NT2/D1 (cell line): ENCODE data around the gene DRC7.
A peak's percentile ranks its signal among the peaks of the same experiment; 100 is the strongest.

Experiments
- DNase-seq: peaks from one replicate; pipeline ENCODE4 v3.0.0-alpha.2; 2011; ENCODE audit warnings: low read depth, low spot score
- H3K27me3 ChIP-seq: 2 replicates; pipeline ENCODE4 v1.6.0; 2011; ENCODE audit warnings: mild to moderate bottlenecking; ENCODE audit not compliant: insufficient read length, insufficient read depth
- H3K36me3 ChIP-seq: 2 replicates; pipeline ENCODE4 v1.6.1; 2011; ENCODE audit warnings: mild to moderate bottlenecking, low read length, mixed read lengths; ENCODE audit not compliant: insufficient read depth, insufficient read length
- H3K4me1 ChIP-seq: 2 replicates; pipeline ENCODE4 v1.5.1; 2011; ENCODE audit not compliant: insufficient read depth, insufficient read length
- H3K4me3 ChIP-seq: 2 replicates; pipeline ENCODE4 v1.5.1; 2011; ENCODE audit warnings: low read depth; ENCODE audit not compliant: insufficient read length
- H3K9ac ChIP-seq: 2 replicates; pipeline ENCODE4 v1.6.0; 2011; ENCODE audit warnings: low read depth; ENCODE audit not compliant: insufficient read length
- H3K9me3 ChIP-seq: 2 replicates; pipeline ENCODE4 v1.5.1; 2011; ENCODE audit warnings: mild to moderate bottlenecking, low read length; ENCODE audit not compliant: insufficient read depth
- SUZ12 ChIP-seq: IDR thresholded peaks from 2 replicates; pipeline ENCODE4 v1.6.1; 2011; ENCODE audit not compliant: insufficient read length, insufficient read depth; ENCODE audit errors: extremely low read depth
- YY1 ChIP-seq: IDR thresholded peaks from 2 replicates; pipeline ENCODE4 v1.6.1; 2011; ENCODE audit not compliant: insufficient read length, insufficient read depth
- ZNF274 ChIP-seq: IDR thresholded peaks from 2 replicates; pipeline ENCODE4 v1.6.1; 2011; ENCODE audit warnings: mild to moderate bottlenecking, low read depth, low read length

Gene DRC7

DNA sequence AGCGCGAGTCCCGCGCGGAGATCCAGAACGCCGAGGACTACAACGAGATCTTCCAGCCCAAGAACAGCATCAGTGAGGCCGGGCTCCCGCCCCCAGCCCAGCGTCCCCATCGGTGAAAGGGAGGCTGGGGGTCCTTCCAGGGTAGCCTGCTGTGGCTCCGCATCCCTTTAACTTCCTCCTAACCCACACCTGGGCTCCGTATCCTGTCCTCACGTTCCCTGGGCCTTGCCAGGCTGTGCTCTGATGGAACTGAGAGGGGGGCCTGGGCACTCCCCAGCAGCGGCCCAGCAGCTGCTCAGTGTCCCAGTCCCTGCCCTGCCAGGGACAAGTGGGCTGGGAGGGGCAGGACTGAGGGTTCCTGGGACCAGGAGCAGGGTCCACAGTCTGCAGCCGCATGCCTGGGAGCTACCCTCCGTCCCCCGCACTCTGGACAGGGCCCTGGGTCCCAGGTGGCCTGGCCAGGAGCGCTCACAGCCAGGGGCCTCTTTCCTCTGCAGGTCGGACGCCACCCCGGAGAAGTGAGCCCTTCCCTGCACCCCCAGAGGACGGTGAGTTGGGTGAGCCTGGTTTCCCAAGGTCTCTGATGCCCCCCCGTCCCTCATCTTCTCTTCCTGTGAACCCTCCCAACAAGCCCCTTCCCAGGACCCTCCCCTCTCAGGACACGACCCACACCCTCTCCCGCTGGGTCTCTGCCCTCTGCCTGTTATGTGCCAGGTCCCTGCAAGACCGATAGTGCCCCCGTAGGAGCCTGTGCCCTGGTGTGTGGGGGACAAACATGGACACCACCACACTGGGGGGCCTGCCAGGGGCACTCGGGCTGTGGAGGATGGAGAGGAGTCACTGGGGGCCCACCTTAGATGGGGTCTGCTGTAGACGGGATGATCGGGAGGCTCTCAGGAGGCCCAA lies 59.1 kb downstream of the DRC7 start:
- TF ChIP-seq SUZ12, result no peak
- TF ChIP-seq ZNF274, result no peak
- no peak for TF ChIP-seq YY1
- H3K4me1 ChIP-seq, result peaks cover 19% of the 10 kb centered on the region
- DNase-seq, result no peak
- H3K36me3 ChIP-seq, result peaks cover 89% of the 10 kb centered on the region
- H3K4me3 ChIP-seq, result no peak overlapping the region
- H3K27me3 ChIP-seq, result no peaks in the 10 kb centered on the region
- H3K9ac ChIP-seq, result no peak overlapping the region
- no peaks in the 10 kb centered on the region for H3K9me3 ChIP-seq

DNA sequence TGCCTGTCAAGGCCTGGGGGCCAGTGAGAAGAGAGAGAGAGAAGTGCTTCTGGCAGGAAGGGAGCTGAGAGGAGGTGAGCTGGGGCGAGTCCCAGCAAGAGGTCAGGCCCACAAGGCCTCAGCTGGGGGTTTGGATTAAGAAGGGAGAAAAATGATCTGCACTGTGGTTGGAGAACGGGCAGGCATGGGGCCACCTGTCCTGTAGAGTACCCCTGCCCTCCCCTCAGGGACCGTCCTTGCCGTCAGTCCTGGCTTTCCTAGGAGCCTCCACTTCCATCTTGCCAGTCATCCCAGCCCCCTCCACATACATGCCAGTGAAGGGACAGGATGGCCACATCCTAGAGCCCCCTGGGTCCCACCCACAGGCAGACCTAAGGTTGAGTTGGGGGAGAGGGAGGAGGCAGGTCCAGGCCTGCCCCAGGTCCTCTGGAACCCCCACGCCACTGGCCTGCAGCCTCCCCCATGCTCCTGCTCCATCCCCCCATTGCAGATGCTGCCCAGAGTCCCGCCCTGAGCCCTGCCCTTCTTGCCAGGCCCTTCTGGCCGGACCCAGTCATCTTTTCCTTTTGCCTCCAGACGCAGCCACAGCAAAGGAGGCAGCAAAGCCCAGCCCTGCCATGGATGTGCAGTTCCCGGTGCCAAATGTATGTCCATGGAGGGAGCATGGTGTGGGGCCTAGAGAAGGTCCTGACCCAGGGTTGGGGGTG lies 59.9 kb downstream of the DRC7 start:
- TF ChIP-seq YY1, result no peak
- TF ChIP-seq SUZ12, result no peak
- TF ChIP-seq ZNF274, result no peak
- Histone ChIP-seq H3K36me3 (peaks cover 93% of the 10 kb centered on the region), H3K9ac (no peak overlapping the region), H3K27me3 (no peaks in the 10 kb centered on the region), H3K4me1 (peaks cover 27% of the 10 kb centered on the region), H3K9me3 (no peaks in the 10 kb centered on the region), H3K4me3 (no peak overlapping the region)
- DNase-seq, result no peak

DNA sequence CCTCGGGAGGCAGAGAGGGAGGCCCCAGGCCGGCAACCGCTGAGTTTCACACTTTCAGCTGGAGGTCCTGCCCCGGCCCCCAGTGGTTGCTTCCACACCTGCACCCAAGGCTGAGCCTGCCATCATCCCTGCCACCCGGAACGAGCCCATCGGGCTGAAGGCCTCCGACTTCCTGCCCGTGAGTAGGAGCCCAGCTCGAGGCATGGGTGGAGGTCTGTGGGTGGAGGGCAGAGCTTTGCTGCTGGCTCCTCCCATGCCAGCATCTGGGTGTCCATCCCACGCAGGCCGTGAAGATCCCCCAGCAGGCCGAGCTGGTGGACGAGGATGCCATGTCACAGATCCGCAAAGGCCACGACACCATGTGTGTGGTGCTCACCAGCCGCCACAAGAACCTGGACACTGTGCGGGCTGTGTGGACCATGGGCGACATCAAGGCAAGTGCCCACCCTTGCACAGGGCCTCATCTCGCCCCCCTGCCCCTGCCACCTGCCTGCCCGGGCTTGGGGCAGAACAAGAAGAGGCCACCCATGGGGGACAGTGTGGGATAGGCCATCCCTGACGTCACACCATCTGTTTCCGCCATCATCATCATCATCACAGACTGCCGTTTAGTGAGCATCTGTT lies 60.6 kb downstream of the DRC7 start:
- no peak for TF ChIP-seq SUZ12
- no peak for TF ChIP-seq ZNF274
- no peak for TF ChIP-seq YY1
- H3K4me1 ChIP-seq, result peaks cover 33% of the 10 kb centered on the region
- no peak overlapping the region for H3K9ac ChIP-seq
- no peaks in the 10 kb centered on the region for H3K9me3 ChIP-seq
- peaks cover 93% of the 10 kb centered on the region for H3K36me3 ChIP-seq
- no peak for DNase-seq
- H3K4me3 ChIP-seq, result no peak overlapping the region
- no peaks in the 10 kb centered on the region for H3K27me3 ChIP-seq

DNA sequence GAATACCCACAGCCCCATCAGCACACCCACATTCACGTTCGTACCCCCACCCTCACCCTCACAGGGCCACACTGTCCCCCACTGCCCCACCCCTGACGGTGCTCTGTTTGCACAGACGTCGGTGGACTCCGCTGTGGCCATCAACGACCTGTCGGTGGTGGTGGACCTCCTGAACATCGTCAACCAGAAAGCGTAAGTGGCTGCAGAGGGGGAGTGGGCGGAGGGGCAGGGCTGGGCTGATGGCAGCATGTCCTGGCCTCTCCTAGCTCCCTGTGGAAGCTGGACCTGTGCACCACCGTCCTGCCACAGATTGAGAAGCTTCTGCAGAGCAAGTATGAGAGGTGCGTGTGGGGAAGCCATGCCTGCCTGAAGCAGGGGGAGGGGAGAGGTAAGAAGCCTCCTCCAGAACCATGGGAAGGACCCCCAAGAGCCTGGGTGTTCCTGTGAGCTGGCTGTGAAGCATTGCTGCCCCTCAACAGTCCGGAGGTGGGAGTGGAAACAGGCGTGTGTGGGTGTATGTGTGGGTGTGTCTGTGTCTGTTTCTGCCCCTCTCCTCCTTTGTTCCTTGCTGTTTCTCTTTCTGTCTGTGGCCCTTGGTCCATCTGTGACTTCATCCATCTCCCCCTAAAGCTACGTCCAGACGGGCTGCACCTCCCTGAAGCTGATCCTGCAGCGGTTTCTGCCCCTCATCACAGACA lies 61.3 kb downstream of the DRC7 start:
- Histone ChIP-seq H3K36me3 (peaks cover 97% of the 10 kb centered on the region), H3K9me3 (no peaks in the 10 kb centered on the region), H3K4me1 (peaks cover 38% of the 10 kb centered on the region), H3K4me3 (no peak overlapping the region), H3K27me3 (no peaks in the 10 kb centered on the region), H3K9ac (no peak overlapping the region)
- DNase-seq, result no peak
- no peak for TF ChIP-seq ZNF274
- no peak for TF ChIP-seq SUZ12
- no peak for TF ChIP-seq YY1

DNA sequence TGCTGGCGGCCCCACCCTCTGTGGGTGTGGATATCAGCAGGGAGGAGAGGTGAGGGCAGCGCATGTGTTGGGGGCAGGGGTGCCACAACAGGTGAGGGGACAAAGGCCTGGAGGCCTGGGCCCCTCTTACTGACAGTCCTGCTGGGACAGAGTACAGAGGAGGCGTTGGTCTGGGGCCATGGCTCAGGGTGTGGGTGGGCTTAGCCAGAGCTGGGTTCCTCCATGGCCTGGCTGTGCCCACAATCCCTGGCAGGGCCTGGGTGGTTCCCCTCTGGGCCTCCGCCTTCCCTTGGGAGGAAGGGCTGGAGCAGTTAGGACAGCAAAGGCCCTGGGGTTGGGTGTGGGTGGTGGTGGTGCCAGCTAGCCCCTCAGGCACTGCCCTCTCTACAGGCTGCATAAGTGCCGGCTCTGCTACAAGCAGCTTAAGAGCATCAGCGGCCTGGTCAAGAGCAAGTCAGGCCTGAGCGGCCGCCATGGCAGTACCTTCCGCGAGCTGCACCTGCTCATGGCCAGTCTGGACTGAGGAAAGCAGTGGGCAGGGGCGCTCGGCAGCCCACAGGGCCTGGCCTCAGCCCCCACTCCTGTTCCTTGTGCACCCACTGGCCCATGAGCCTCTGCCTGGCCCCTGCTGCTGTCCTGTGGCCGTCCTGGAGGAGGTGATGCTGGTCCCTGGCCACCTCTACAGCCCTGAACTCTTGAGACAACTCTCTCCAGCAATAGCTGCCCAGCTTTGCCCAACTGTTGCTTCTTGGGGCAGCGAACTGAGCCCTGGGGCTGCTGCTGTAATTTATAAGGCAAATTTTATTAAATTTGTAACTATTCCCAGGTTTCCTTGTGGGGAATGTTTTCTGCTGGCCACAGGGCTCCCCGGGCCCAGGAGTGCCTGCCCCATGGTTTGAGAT lies 62.1 kb downstream of the DRC7 start:
- Histone ChIP-seq H3K9ac (peak overlapping the region; percentile 8), H3K27me3 (no peaks in the 10 kb centered on the region), H3K4me1 (peaks cover 44% of the 10 kb centered on the region), H3K36me3 (peaks cover 97% of the 10 kb centered on the region), H3K4me3 (no peak overlapping the region), H3K9me3 (no peaks in the 10 kb centered on the region)
- no peak for TF ChIP-seq ZNF274
- TF ChIP-seq SUZ12, result no peak
- no peak for TF ChIP-seq YY1
- no peak for DNase-seq

DNA sequence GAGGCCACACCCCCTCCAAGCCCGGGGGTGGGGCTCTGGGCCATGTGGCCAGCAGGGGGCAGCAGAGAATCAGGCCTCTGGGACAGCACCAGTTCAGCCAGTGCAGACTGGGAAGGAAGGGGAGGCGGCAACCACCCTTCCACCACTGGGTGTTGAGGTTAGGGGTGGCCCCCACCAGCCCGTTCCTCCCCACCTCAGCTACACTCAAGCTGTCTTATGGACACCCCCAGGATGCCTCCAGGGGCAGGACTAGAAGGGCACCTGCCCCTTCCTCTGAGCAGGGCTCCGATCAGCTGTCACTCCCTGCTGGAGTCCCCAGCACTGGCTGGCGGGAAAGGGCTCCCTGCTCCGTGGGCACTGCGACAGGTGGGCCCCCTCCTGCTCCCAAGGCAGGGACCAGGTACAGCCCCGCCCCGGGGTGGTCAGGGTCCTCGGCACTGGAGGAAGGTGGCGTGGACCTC lies 62.8 kb downstream of the DRC7 start:
- TF ChIP-seq SUZ12, result no peak
- no peak for TF ChIP-seq YY1
- TF ChIP-seq ZNF274, result no peak
- Histone ChIP-seq H3K9ac (peak overlapping the region; percentile 17), H3K4me3 (no peak overlapping the region), H3K27me3 (no peaks in the 10 kb centered on the region), H3K9me3 (no peaks in the 10 kb centered on the region), H3K4me1 (peaks cover 39% of the 10 kb centered on the region), H3K36me3 (peaks cover 96% of the 10 kb centered on the region)
- DNase-seq, result no peak
